A673 (cell line): Measurements from ENCODE around the gene KCNMA1. TPM values are rescaled to one million over a fixed set of nuclear protein-coding genes. Genes with fewer than 3 reads are reported as not detected.

Experiments
- BruUV-seq: library from RNA; stranded (reverse); fragments of 400-500 nt; replicated peaks from 2 replicates; lab custom pipeline; 2021; lab: Mats Ljungman, UMichigan
- CTCF ChIA-PET: fragments of 300-600 bp; sonication (Branson Sonifier 250); formaldehyde crosslinking; loops from one replicate; lab custom pipeline; 2022; ENCODE audit warnings: antibody characterized with exemption; lab: Charles Lee
- POLR2A ChIA-PET: fragments of 300-600 bp; sonication (Branson Sonifier 250); formaldehyde crosslinking; loops from one replicate; lab custom pipeline; 2022; ENCODE audit warnings: antibody characterized with exemption; ENCODE audit not compliant: low non-redundant PET; lab: Charles Lee
- DNase-seq: peaks from one replicate; pipeline ENCODE4 v3.0.0-alpha.2; 2015; ENCODE audit warnings: low spot score
- H3K27ac ChIP-seq: fragments of 200-600 bp; sonication (generic); 2 replicates; pipeline ENCODE4 v1.5.1; 2016; ENCODE audit warnings: mixed run types, low read depth, mild to moderate bottlenecking, mixed read lengths, antibody characterized with exemption, low read length; ENCODE audit not compliant: poor library complexity, severe bottlenecking
- H3K27me3 ChIP-seq: fragments of 200-600 bp; sonication (generic); replicated peaks from 2 replicates; pipeline ENCODE4 v1.6.1; 2017; ENCODE audit warnings: mixed run types, low read depth, mild to moderate bottlenecking, mixed read lengths, antibody characterized with exemption, low read length; ENCODE audit not compliant: insufficient read depth, poor library complexity
- H3K36me3 ChIP-seq: fragments of 200-600 bp; sonication (generic); 2 replicates; pipeline ENCODE4 v1.6.1; 2016; ENCODE audit warnings: mixed run types, mild to moderate bottlenecking, mixed read lengths, antibody characterized with exemption, low read length; ENCODE audit not compliant: insufficient read depth, poor library complexity, severe bottlenecking
- H3K4me1 ChIP-seq: fragments of 200-600 bp; sonication (generic); 2 replicates; pipeline ENCODE4 v1.6.1; 2017; ENCODE audit warnings: mixed run types, mild to moderate bottlenecking, mixed read lengths, antibody characterized with exemption, low read length; ENCODE audit not compliant: insufficient read depth, poor library complexity, severe bottlenecking
- H3K4me3 ChIP-seq: fragments of 200-600 bp; sonication (generic); 2 replicates; pipeline ENCODE4 v1.5.1; 2016; ENCODE audit warnings: low read depth, mixed run types, mild to moderate bottlenecking, mixed read lengths, low read length; ENCODE audit not compliant: poor library complexity, severe bottlenecking
- H3K9me3 ChIP-seq: fragments of 200-600 bp; sonication (generic); 2 replicates; pipeline ENCODE4 v1.6.1; 2016; ENCODE audit warnings: mixed run types, low read depth, mild to moderate bottlenecking, mixed read lengths, antibody characterized with exemption, low read length; ENCODE audit not compliant: poor library complexity, severe bottlenecking
- CTCF ChIP-seq: fragments of 300-800, 200-600 bp; sonication (generic); conservative IDR thresholded peaks from 2 replicates; pipeline ENCODE4 v1.5.1; 2017; ENCODE audit warnings: low read depth, mild to moderate bottlenecking, antibody characterized with exemption, low read length, moderate library complexity, mixed read lengths
- EZH2 ChIP-seq: fragments of 200-600 bp; sonication (generic); IDR thresholded peaks from 2 replicates; pipeline ENCODE4 v1.6.1; 2017; ENCODE audit warnings: borderline replicate concordance, low read depth, mild to moderate bottlenecking, mixed read lengths, antibody characterized with exemption, low read length; ENCODE audit not compliant: poor library complexity, severe bottlenecking
- intact Hi-C: fragments of 100-400 bp; cut with micrococcal nuclease; formaldehyde crosslinking; loops from one replicate; pipeline ENCODE4 v1.10.0; 2022; ENCODE audit not compliant: unreplicated experiment
- total RNA-seq: library from RNA; stranded (reverse); gene quantifications from 2 replicates; pipeline ENCODE4 v1.2.3, GENCODE V29; 2021

The KCNMA1 gene
- total RNA-seq, 1 experiment from 2014 or later = 0.84 TPM

- no peak overlapping the region for H3K27ac ChIP-seq
- H3K4me3 ChIP-seq = no peak overlapping the region
- DNase-seq = no peak
- H3K27me3 ChIP-seq = peaks cover 4% of the 10 kb centered on the region
- TF ChIP-seq EZH2 (no peak), CTCF (no peak)
- no peaks in the 10 kb centered on the region for H3K4me1 ChIP-seq
- intact Hi-C loops = no loop called here
- CTCF ChIA-PET = no interaction called here
- no peaks in the 10 kb centered on the region for H3K9me3 ChIP-seq
- H3K36me3 ChIP-seq = no peaks in the 10 kb centered on the region
- no TSS peak for BruUV-seq
- POLR2A ChIA-PET = no interaction called here
These were observed 127.3 kb downstream of the KCNMA1 start for GRCh38 chr10:77510294-77510693.

- ChIA-PET POLR2A (no interaction called here), CTCF (no interaction called here)
- no peaks in the 10 kb centered on the region for H3K36me3 ChIP-seq
- no peak for TF ChIP-seq CTCF
- no peak for TF ChIP-seq EZH2
- BruUV-seq = no TSS peak
- peaks cover 6% of the 10 kb centered on the region for H3K27me3 ChIP-seq
- H3K27ac ChIP-seq = no peak overlapping the region
- no peak overlapping the region for H3K4me3 ChIP-seq
- no peaks in the 10 kb centered on the region for H3K4me1 ChIP-seq
- DNase-seq = no peak
- intact Hi-C loops = no loop called here
- H3K9me3 ChIP-seq = no peaks in the 10 kb centered on the region
These were observed 128.2 kb downstream of the KCNMA1 start for GRCh38 chr10:77509391-77509790.

GRCh38 chr10:77507291-77507880 lies 130.2 kb downstream of the KCNMA1 start:
- intact Hi-C loops = no loop called here
- Histone ChIP-seq H3K27ac (no peak overlapping the region), H3K4me1 (no peaks in the 10 kb centered on the region), H3K27me3 (peaks cover 6% of the 10 kb centered on the region), H3K36me3 (no peaks in the 10 kb centered on the region), H3K9me3 (no peaks in the 10 kb centered on the region), H3K4me3 (no peak overlapping the region)
- ChIA-PET CTCF (interaction anchor here (0.6 kb wide), 1 partner anchor 150 kb away, joined by 3 read pairs; no protein-coding TSS in a partner anchor), POLR2A (no interaction called here)
- no TSS peak for BruUV-seq
- DNase-seq = no peak
- TF ChIP-seq CTCF (no peak), EZH2 (no peak)
